ENCODE data around the gene RSL24D1. TPM values are rescaled to one million over a fixed set of nuclear protein-coding genes. Genes with fewer than 3 reads are reported as not detected.

Gene RSL24D1
- total and polyA plus RNA-seq, 2 donors from 2014 or later = 52.7 to 60.4 TPM

- H3K9ac ChIP-seq (ENCODE audit: low read length in 3 of 3) = peak overlapping the region; percentile 90 to 97 (median 91)
- FAIRE-seq (no peak), DNase-seq (peak in 1 of 5 donors; percentile 6)
- H3K27ac ChIP-seq (ENCODE audit: low read depth in 2 of 2, low read length in 2 of 2) = peak overlapping the region; percentile 90 to 91
- no peaks in the 10 kb centered on the region for H3K9me3 ChIP-seq (ENCODE audit: control insufficient read depth in 2 of 3, insufficient read depth in 1 of 3, low read length in 3 of 3)
- H3K27me3 ChIP-seq (ENCODE audit: control insufficient read depth, insufficient read depth, low read length) = no peaks in the 10 kb centered on the region
- intact Hi-C loops (cut with DNase I) = no loop called here
- TF ChIP-seq, protein P1, sequence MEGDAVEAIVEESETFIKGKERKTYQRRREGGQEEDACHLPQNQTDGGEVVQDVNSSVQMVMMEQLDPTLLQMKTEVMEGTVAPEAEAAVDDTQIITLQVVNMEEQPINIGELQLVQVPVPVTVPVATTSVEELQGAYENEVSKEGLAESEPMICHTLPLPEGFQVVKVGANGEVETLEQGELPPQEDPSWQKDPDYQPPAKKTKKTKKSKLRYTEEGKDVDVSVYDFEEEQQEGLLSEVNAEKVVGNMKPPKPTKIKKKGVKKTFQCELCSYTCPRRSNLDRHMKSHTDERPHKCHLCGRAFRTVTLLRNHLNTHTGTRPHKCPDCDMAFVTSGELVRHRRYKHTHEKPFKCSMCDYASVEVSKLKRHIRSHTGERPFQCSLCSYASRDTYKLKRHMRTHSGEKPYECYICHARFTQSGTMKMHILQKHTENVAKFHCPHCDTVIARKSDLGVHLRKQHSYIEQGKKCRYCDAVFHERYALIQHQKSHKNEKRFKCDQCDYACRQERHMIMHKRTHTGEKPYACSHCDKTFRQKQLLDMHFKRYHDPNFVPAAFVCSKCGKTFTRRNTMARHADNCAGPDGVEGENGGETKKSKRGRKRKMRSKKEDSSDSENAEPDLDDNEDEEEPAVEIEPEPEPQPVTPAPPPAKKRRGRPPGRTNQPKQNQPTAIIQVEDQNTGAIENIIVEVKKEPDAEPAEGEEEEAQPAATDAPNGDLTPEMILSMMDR (IDR thresholded peaks at IDR 0.05; ENCODE audit: borderline replicate concordance, extremely low read depth, insufficient read depth) = no peak
- peak overlapping the region; percentile 91 to 93 (median 92) for H3K4me3 ChIP-seq (ENCODE audit: low read length in 3 of 3)
- H3K36me3 ChIP-seq (ENCODE audit: control insufficient read depth in 2 of 3, insufficient read depth in 3 of 3, low read length in 3 of 3) = no peaks in the 10 kb centered on the region
- H3K4me1 ChIP-seq (ENCODE audit: control insufficient read depth in 2 of 3, insufficient read depth in 2 of 3, low read depth in 1 of 3, low read length in 3 of 3) = peaks cover 0 to 14% (median 8%) of the 10 kb centered on the region in 3 donors
Observed at GRCh38 chr15:55197362-55197705, 593 bp upstream of the RSL24D1 start.

DNA sequence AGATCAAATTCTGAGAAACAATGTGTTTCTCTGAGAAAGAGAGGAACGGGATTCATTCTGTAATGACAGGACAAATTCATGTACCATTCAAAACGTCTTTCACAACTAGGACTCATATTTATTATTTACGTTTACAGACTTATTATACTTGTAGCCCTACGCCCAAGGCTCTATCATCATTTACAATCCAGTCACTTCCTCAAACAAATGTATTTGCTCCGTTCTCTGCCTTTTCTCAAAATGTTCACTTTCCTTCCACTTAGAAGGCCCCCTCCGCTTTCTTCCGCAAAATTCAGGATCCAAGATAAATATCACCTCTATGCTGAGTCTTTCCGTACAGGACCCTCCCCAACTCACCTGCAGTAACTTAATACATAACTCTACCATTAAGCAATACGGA lies 745 bp downstream of the RSL24D1 start:
- Histone ChIP-seq H3K9ac (ENCODE audit: low read length in 3 of 3) (peak overlapping the region; percentile 90 to 97 (median 91)), H3K4me3 (ENCODE audit: low read length in 3 of 3) (peak overlapping the region; percentile 91 to 93 (median 92)), H3K27me3 (ENCODE audit: control insufficient read depth, insufficient read depth, low read length) (no peaks in the 10 kb centered on the region), H3K4me1 (ENCODE audit: control insufficient read depth in 2 of 3, insufficient read depth in 2 of 3, low read depth in 1 of 3, low read length in 3 of 3) (peaks cover 0 to 14% (median 8%) of the 10 kb centered on the region in 3 donors), H3K9me3 (ENCODE audit: control insufficient read depth in 2 of 3, insufficient read depth in 1 of 3, low read length in 3 of 3) (no peaks in the 10 kb centered on the region), H3K27ac (ENCODE audit: low read depth in 2 of 2, low read length in 2 of 2) (peak overlapping the region; percentile 90 to 91), H3K36me3 (ENCODE audit: control insufficient read depth in 2 of 3, insufficient read depth in 3 of 3, low read length in 3 of 3) (peaks cover 0 to 3% (median 0%) of the 10 kb centered on the region in 3 donors)
- DNase-seq (no peak), FAIRE-seq (no peak)
- TF ChIP-seq, protein P1 (IDR thresholded peaks at IDR 0.05; ENCODE audit: borderline replicate concordance, extremely low read depth, insufficient read depth) = no peak
- intact Hi-C loops (cut with DNase I) = no loop called here

GRCh38 chr15:55194256-55194655 lies 2.5 kb downstream of the RSL24D1 start:
- no peaks in the 10 kb centered on the region for H3K9me3 ChIP-seq (ENCODE audit: control insufficient read depth in 2 of 3, insufficient read depth in 1 of 3, low read length in 3 of 3)
- intact Hi-C loops (cut with DNase I) = no loop called here
- peaks cover 0 to 3% (median 0%) of the 10 kb centered on the region in 3 donors for H3K36me3 ChIP-seq (ENCODE audit: control insufficient read depth in 2 of 3, insufficient read depth in 3 of 3, low read length in 3 of 3)
- no peak overlapping the region for H3K4me3 ChIP-seq (ENCODE audit: low read length in 3 of 3)
- H3K27ac ChIP-seq (ENCODE audit: low read depth in 2 of 2, low read length in 2 of 2) = no peak overlapping the region
- H3K4me1 ChIP-seq (ENCODE audit: control insufficient read depth in 2 of 3, insufficient read depth in 2 of 3, low read depth in 1 of 3, low read length in 3 of 3) = peaks cover 0 to 14% (median 8%) of the 10 kb centered on the region in 3 donors
- FAIRE-seq (no peak), DNase-seq (no peak)
- no peaks in the 10 kb centered on the region for H3K27me3 ChIP-seq (ENCODE audit: control insufficient read depth, insufficient read depth, low read length)
- TF ChIP-seq, protein P1 (IDR thresholded peaks at IDR 0.05; ENCODE audit: borderline replicate concordance, extremely low read depth, insufficient read depth) = no peak
- peak overlapping the region in 1 of 3 donors; percentile 37 for H3K9ac ChIP-seq (ENCODE audit: low read length in 3 of 3)

DNA sequence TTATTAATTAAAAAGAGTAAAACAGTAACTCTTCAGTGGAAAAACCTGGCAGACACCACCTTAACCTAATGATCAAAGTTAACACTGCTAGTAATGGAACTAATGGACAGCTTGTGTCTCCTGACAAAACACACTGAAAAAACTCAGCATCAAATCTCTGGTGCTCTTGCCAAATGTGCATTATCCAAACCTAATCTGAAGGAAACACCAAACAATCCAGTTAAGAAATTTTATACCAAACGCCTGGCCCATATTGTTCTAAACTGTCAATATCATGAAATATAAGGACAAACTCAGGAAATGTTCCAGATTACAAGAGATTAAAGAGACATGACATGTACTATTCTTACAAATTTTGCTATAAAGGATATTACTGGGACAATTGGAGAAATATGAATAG lies 10.4 kb downstream of the RSL24D1 start:
- H3K4me1 ChIP-seq (ENCODE audit: control insufficient read depth in 2 of 3, insufficient read depth in 2 of 3, low read depth in 1 of 3, low read length in 3 of 3) = no peaks in the 10 kb centered on the region
- no peak overlapping the region for H3K4me3 ChIP-seq (ENCODE audit: low read length in 3 of 3)
- H3K27me3 ChIP-seq (ENCODE audit: control insufficient read depth, insufficient read depth, low read length) = no peaks in the 10 kb centered on the region
- TF ChIP-seq, protein P1 (IDR thresholded peaks at IDR 0.05; ENCODE audit: borderline replicate concordance, extremely low read depth, insufficient read depth) = no peak
- H3K9ac ChIP-seq (ENCODE audit: low read length in 3 of 3) = no peak overlapping the region
- H3K9me3 ChIP-seq (ENCODE audit: control insufficient read depth in 2 of 3, insufficient read depth in 1 of 3, low read length in 3 of 3) = no peaks in the 10 kb centered on the region
- FAIRE-seq = no peak
- intact Hi-C loops (cut with DNase I) = no loop called here
- peaks cover 2 to 31% (median 16%) of the 10 kb centered on the region in 3 donors for H3K36me3 ChIP-seq (ENCODE audit: control insufficient read depth in 2 of 3, insufficient read depth in 3 of 3, low read length in 3 of 3)
- no peak overlapping the region for H3K27ac ChIP-seq (ENCODE audit: low read depth in 2 of 2, low read length in 2 of 2)
- DNase-seq = no peak

Measured in kidney (tissue), 14 donors.